ENCODE results near the gene IGFBPL1. TPM values are rescaled to one million over a fixed set of nuclear protein-coding genes. Genes with fewer than 3 reads are reported as not detected.

The IGFBPL1 gene
- total and polyA plus RNA-seq, 2 of the 13 experiments (the other 11 are each of a cell fraction or from before 2014, with no cell fraction given): 0.24 TPM; not detected in 1

- no peak; the same call in 1 of the 2 replicates for TF ChIP-seq SIX4 (CRISPR knock-in tag; IDR thresholded peaks at IDR 0.05)
- TF ChIP-seq ZKSCAN1 (IDR thresholded peaks at IDR 0.05; ENCODE audit: low read length): no peak
- TF ChIP-seq TAF15 (IDR thresholded peaks at IDR 0.05; ENCODE audit: low read depth, low read length, poor library complexity, severe bottlenecking): no peak
- no peak for TF ChIP-seq ARNT2 (CRISPR knock-in tag; IDR thresholded peaks at IDR 0.05; ENCODE audit: low read depth)
- no peak for TF ChIP-seq HMGA1 (CRISPR knock-in tag; conservative IDR thresholded peaks at IDR 0.05)
- no peak for TF ChIP-seq SKI (IDR thresholded peaks at IDR 0.05; ENCODE audit: partially characterized antibody)
- TF ChIP-seq ZNF564 (CRISPR knock-in tag; IDR thresholded peaks at IDR 0.05): 0 out of 2 replicates have a peak, but pooled peaks have one; percentile 22
- peak; percentile 92 for TF ChIP-seq SAP130 (CRISPR knock-in tag; IDR thresholded peaks at IDR 0.05; ENCODE audit: low read depth)
- TF ChIP-seq CERS6 (CRISPR knock-in tag; IDR thresholded peaks at IDR 0.05): no peak
- TF ChIP-seq ZNF646 (CRISPR knock-in tag; IDR thresholded peaks at IDR 0.05): peak; percentile 41; the same call in 1 of the 2 replicates
- no peak for TF ChIP-seq ZSCAN12 (CRISPR knock-in tag; IDR thresholded peaks at IDR 0.05)
- TF ChIP-seq ZNF234 (CRISPR knock-in tag; conservative IDR thresholded peaks at IDR 0.05): no peak
- TF ChIP-seq ZGPAT (CRISPR knock-in tag; IDR thresholded peaks at IDR 0.05): peak; percentile 76; the same call in 1 of the 2 replicates
- no peak for TF ChIP-seq ZNF784 (CRISPR knock-in tag; IDR thresholded peaks at IDR 0.05; ENCODE audit: borderline replicate concordance)
- 0 out of 2 replicates have a peak, but pooled peaks have one; percentile 13 for TF ChIP-seq ZNF644 (CRISPR knock-in tag; IDR thresholded peaks at IDR 0.05; ENCODE audit: low read depth)
- no peak for TF ChIP-seq ZBTB49 (CRISPR knock-in tag; IDR thresholded peaks at IDR 0.05; ENCODE audit: borderline replicate concordance)
Observed at GRCh38 chr9:38437193-38437823, 13.1 kb upstream of the IGFBPL1 start (continued).

Data from HepG2 (cell line).